BLaER1 treated with 17β-estradiol and CSF1 and Interleukin-3, amounts not matched to agents 10 nM and 100 nM (cell line): ENCODE measurements around the gene CFP.

Experiments used
- H3K27ac ChIP-seq, 11 experiments: shearing (Covaris generic); formaldehyde crosslinking; 2 replicates each; pipeline ENCODE4 v1.8.1; 2022
- H3K27me3 ChIP-seq, 11 experiments: shearing (Covaris generic); formaldehyde crosslinking; 2 replicates each; pipeline ENCODE4 v1.8.1; 2022
- H3K36me3 ChIP-seq, 11 experiments: shearing (Covaris generic); formaldehyde crosslinking; 2 replicates each; pipeline ENCODE4 v1.8.1; 2022
- H3K4me1 ChIP-seq, 10 experiments: shearing (Covaris generic); formaldehyde crosslinking; 2 replicates each; pipeline ENCODE4 v1.8.1; 2022
- H3K4me2 ChIP-seq, 11 experiments: shearing (Covaris generic); formaldehyde crosslinking; 2 replicates each; pipeline ENCODE4 v1.8.1; 2022
- H3K4me3 ChIP-seq, 10 experiments: shearing (Covaris generic); formaldehyde crosslinking; 2 replicates each; pipeline ENCODE4 v1.8.1; 2022
- H3K9ac ChIP-seq, 11 experiments: shearing (Covaris generic); formaldehyde crosslinking; 2 replicates each; pipeline ENCODE4 v1.8.1; 2022
- H3K9me3 ChIP-seq, 11 experiments: shearing (Covaris generic); formaldehyde crosslinking; replicated peaks in 1 of 11; 2 replicates each; pipeline ENCODE4 v1.8.1; 2022
- H4K20me1 ChIP-seq, 11 experiments: shearing (Covaris generic); formaldehyde crosslinking; 2 replicates each; pipeline ENCODE4 v1.8.1; 2022
- Cebpa-rat ChIP-seq, 11 experiments: shearing (Covaris generic); IDR thresholded peaks; 2 replicates each; pipeline ENCODE4 v1.8.1; 2022

CFP gene

DNA sequence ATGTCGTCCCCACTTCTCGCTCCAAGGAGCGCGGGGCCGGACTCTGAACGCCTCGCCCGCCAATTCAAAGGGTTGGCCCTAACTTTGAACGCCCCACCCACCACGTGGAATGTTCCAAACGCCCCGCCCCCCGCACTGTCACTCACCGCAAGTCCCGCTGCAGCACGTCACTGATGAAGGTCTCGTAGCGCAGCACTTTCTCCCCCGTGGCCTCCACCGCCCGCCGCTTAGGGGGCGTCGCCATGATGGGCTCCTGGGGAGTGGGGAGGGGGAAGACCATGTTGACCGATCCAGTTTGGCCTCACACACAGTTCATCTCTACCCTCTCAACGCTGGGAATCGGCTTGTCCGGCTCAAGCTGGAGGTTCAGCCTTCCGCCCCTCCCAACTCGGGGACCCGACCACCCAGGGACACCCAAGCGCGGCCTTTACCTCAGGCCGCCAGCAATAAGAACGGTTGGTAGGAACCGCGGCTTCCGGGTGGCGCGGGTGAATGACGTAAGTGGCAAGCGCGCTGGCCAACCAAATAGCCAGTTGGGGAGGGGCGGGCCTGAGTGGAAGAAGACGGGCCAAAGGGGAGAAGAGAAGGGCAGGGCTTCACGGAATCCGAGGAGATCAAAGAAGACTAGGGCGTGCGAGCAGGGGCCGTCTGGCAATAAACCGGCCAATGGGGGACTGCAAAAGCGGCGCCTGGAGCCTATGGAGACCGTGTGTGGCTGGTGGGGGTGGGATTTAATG lies 29.1 kb upstream of the CFP start, which contains the start of gene UXT:
Gene UXT (minus strand): TSS at position 497 of the 737 bp plus-strand sequence. CDS start 253 bp downstream, at position 244.
- no peak for TF ChIP-seq Cebpa-rat (IDR thresholded peaks at IDR 0.05)
- Histone ChIP-seq H3K9me3 (peaks cover 0 to 10% (median 0%) of the 10 kb centered on the region in 11 experiments; a peak in 1 of 22 replicates), H3K4me2 (peak within 1 kb of the TSS; percentile 43 to 68 (median 61)), H3K27me3 (peaks cover 34 to 85% (median 74%) of the 10 kb centered on the region in 11 experiments), H4K20me1 (peaks cover 0 to 20% (median 0%) of the 10 kb centered on the region in 11 experiments; a peak in 3 of 22 replicates), H3K27ac (peak within 1 kb of the TSS; percentile 89 to 96 (median 93)), H3K4me1 (peaks cover 4 to 46% (median 16%) of the 10 kb centered on the region in 10 experiments; a peak in 17 of 20 replicates), H3K36me3 (peaks cover 14 to 42% (median 35%) of the 10 kb centered on the region in 11 experiments), H3K4me3 (peak within 1 kb of the TSS; percentile 55 to 73 (median 66)), H3K9ac (peak within 1 kb of the TSS; percentile 85 to 93 (median 89))

DNA sequence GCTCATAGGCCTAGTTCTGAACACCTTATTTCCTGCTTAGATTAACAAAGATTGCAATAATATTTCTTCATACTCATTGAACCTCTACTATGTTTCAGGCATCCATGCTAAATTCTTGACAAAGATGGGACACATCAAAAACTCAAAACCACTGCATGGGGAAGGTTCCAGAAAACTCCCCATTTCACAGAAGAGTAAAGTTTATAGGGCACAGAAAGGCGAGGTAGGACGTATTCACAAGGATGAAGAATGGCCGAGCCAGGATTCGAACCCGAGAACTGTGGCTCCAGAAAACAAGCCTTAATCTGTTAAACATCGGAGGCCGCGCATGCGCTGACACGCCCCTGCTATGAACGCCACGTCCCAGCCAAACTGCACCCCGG lies 28.6 kb upstream of the CFP start:
- peak overlapping the region; percentile 85 to 93 (median 89); a peak in 21 of 22 replicates for H3K9ac ChIP-seq
- H3K27me3 ChIP-seq = peaks cover 37 to 85% (median 76%) of the 10 kb centered on the region in 11 experiments
- peaks cover 14 to 47% (median 41%) of the 10 kb centered on the region in 11 experiments for H3K36me3 ChIP-seq
- H3K27ac ChIP-seq = peak overlapping the region; percentile 36 to 96 (median 93); a peak in 21 of 22 replicates
- H3K9me3 ChIP-seq = peaks cover 0 to 10% (median 0%) of the 10 kb centered on the region in 11 experiments; a peak in 1 of 22 replicates
- peaks cover 4 to 46% (median 16%) of the 10 kb centered on the region in 10 experiments; a peak in 17 of 20 replicates for H3K4me1 ChIP-seq
- peak overlapping the region; percentile 55 to 73 (median 66) for H3K4me3 ChIP-seq
- H4K20me1 ChIP-seq = peaks cover 0 to 20% (median 0%) of the 10 kb centered on the region in 11 experiments; a peak in 4 of 22 replicates
- peak overlapping the region; percentile 43 to 68 (median 58) for H3K4me2 ChIP-seq
- no peak for TF ChIP-seq Cebpa-rat (IDR thresholded peaks at IDR 0.05)

DNA sequence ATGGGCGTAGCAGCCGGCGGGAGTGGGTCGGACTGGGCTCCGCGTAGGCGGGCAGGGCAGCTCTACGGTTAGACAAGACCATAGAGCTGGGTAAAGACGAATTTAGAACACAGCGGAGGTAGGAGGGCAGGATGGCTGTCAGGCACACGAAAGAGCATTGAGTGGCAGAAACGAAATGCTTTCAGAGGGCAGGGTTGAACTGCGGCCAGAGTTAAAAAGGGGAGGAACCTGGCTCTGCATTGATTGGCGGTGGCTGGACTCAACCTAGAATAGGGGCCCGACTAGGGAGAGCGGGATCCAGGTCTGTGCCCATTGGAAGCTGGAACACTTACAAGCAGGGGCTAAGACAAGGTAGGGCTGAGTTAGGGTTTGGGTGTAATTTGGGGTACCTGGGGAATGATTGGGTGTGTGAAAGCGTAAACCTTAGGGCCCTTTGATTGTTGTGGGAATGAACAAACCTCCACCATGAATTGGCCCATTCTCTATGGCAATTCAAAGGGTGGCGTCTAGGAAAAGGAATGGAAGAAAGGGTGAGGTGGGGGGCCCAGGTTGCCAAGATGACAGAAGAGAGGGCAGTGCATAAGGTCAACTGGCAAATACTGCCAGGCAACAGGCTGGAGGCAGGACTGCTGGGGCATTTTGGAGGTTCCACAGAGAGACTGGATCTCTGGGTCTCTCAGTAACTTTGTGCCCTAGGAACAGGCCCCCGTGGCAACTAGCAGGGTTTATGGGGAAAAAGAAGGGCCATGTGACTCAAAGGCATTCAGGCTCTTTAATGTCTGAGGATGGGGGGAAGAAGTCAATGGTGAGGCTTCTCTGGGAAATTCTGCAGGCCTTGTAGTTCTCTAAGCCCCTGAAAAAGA lies 21.5 kb upstream of the CFP start:
- peak overlapping the region; percentile 29 to 82 (median 57); a peak in 19 of 22 replicates for H3K9ac ChIP-seq
- H3K4me1 ChIP-seq = peaks cover 19 to 32% (median 27%) of the 10 kb centered on the region in 10 experiments
- H4K20me1 ChIP-seq = peaks cover 0 to 39% (median 0%) of the 10 kb centered on the region in 11 experiments; a peak in 11 of 22 replicates
- peaks cover 0 to 9% (median 0%) of the 10 kb centered on the region in 11 experiments; a peak in 2 of 22 replicates for H3K9me3 ChIP-seq
- H3K27ac ChIP-seq = peak overlapping the region in 9 of 11 experiments; percentile 8 to 59 (median 34); a peak in 16 of 22 replicates
- peak overlapping the region; percentile 37 to 73 (median 56); a peak in 19 of 20 replicates for H3K4me3 ChIP-seq
- H3K36me3 ChIP-seq = peaks cover 9 to 51% (median 39%) of the 10 kb centered on the region in 11 experiments; a peak in 20 of 22 replicates
- H3K27me3 ChIP-seq = peaks cover 57 to 87% (median 80%) of the 10 kb centered on the region in 11 experiments
- peak overlapping the region; percentile 46 to 79 (median 71) for H3K4me2 ChIP-seq
- no peak for TF ChIP-seq Cebpa-rat (IDR thresholded peaks at IDR 0.05)

- peaks cover 51 to 87% (median 80%) of the 10 kb centered on the region in 11 experiments for H3K27me3 ChIP-seq
- H3K9me3 ChIP-seq = peaks cover 0 to 9% (median 0%) of the 10 kb centered on the region in 11 experiments; a peak in 2 of 22 replicates
- TF ChIP-seq Cebpa-rat (IDR thresholded peaks at IDR 0.05) = no peak
- H3K27ac ChIP-seq = peak within 1 kb of the TSS; percentile 61 to 86 (median 82); a peak in 21 of 22 replicates
- peak within 1 kb of the TSS; percentile 79 to 87 (median 84) for H3K9ac ChIP-seq
- peak within 1 kb of the TSS; percentile 75 to 93 (median 84) for H3K4me2 ChIP-seq
- H3K4me1 ChIP-seq = peaks cover 22 to 33% (median 29%) of the 10 kb centered on the region in 10 experiments
- peaks cover 0 to 45% (median 8%) of the 10 kb centered on the region in 11 experiments; a peak in 16 of 22 replicates for H4K20me1 ChIP-seq
- peak within 1 kb of the TSS; percentile 68 to 79 (median 74) for H3K4me3 ChIP-seq
- H3K36me3 ChIP-seq = peaks cover 4 to 42% (median 30%) of the 10 kb centered on the region in 11 experiments; a peak in 19 of 22 replicates
Measured at GRCh38 chrX:47650164-47651042, 20.7 kb upstream of the CFP start, which contains the start of gene ELK1. Gene ELK1, minus strand, starts transcription at chrX:47650563. Its CDS starts 9,122 bp downstream, at chrX:47641441.

- Histone ChIP-seq H3K4me1 (peaks cover 28 to 35% (median 32%) of the 10 kb centered on the region in 10 experiments), H3K4me2 (peak overlapping the region; percentile 75 to 93 (median 84); a peak in 20 of 22 replicates), H3K4me3 (peak overlapping the region; percentile 68 to 79 (median 74)), H3K27ac (peak overlapping the region in 10 of 11 experiments; percentile 73 to 86 (median 82); a peak in 19 of 22 replicates), H3K27me3 (peaks cover 47 to 87% (median 80%) of the 10 kb centered on the region in 11 experiments), H4K20me1 (peaks cover 0 to 44% (median 15%) of the 10 kb centered on the region in 11 experiments; a peak in 16 of 22 replicates), H3K9ac (peak overlapping the region; percentile 79 to 87 (median 84); a peak in 21 of 22 replicates), H3K36me3 (peaks cover 4 to 36% (median 24%) of the 10 kb centered on the region in 11 experiments; a peak in 14 of 22 replicates), H3K9me3 (peaks cover 0 to 9% (median 0%) of the 10 kb centered on the region in 11 experiments; a peak in 2 of 22 replicates)
- TF ChIP-seq Cebpa-rat (IDR thresholded peaks at IDR 0.05) = no peak
Measured at GRCh38 chrX:47649781-47650163, 20.0 kb upstream of the CFP start.

DNA sequence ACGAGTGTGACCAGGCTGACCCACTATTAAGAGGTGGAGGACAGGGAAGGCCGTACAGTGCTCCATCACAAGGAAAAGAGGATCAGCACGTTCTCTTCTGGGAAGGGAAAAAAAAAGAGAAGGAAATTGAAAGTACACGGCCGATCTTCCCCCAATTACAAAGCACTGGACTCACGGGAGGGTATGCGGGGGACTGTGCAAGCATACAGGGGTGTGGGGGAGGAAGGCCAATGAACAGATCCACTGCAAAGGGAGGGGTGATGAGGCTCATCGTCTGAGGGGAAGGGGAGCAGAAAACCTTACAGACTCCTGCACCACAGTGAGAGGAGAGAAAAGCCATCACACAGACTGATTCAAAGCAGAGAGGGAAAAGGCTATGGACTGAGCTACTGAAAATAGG lies 19.5 kb upstream of the CFP start:
- Histone ChIP-seq H3K4me2 (peak overlapping the region; percentile 75 to 93 (median 84)), H3K4me1 (peaks cover 28 to 39% (median 35%) of the 10 kb centered on the region in 10 experiments), H3K4me3 (peak overlapping the region; percentile 68 to 79 (median 74)), H3K9me3 (peaks cover 0 to 9% (median 0%) of the 10 kb centered on the region in 11 experiments; a peak in 2 of 22 replicates), H3K36me3 (peaks cover 4 to 31% (median 22%) of the 10 kb centered on the region in 11 experiments; a peak in 13 of 22 replicates), H4K20me1 (peaks cover 4 to 49% (median 18%) of the 10 kb centered on the region in 11 experiments; a peak in 20 of 22 replicates), H3K27me3 (peaks cover 42 to 87% (median 80%) of the 10 kb centered on the region in 11 experiments), H3K9ac (peak overlapping the region; percentile 57 to 87 (median 82); a peak in 20 of 22 replicates), H3K27ac (peak overlapping the region in 9 of 11 experiments; percentile 36 to 81 (median 47); a peak in 14 of 22 replicates)
- no peak for TF ChIP-seq Cebpa-rat (IDR thresholded peaks at IDR 0.05)

GRCh38 chrX:47648376-47648775 lies 18.6 kb upstream of the CFP start:
- Histone ChIP-seq H3K4me2 (peak overlapping the region; percentile 75 to 93 (median 84)), H3K27ac (peak overlapping the region in 2 of 11 experiments; percentile 3 to 28; a peak in 3 of 22 replicates), H3K4me3 (peak overlapping the region in 8 of 10 experiments; percentile 70 to 79 (median 74); a peak in 12 of 20 replicates), H3K4me1 (peaks cover 28 to 47% (median 38%) of the 10 kb centered on the region in 10 experiments), H3K36me3 (peaks cover 4 to 26% (median 18%) of the 10 kb centered on the region in 11 experiments; a peak in 14 of 22 replicates), H3K27me3 (peaks cover 33 to 86% (median 72%) of the 10 kb centered on the region in 11 experiments), H3K9me3 (peaks cover 0 to 9% (median 0%) of the 10 kb centered on the region in 11 experiments; a peak in 2 of 22 replicates), H3K9ac (peak overlapping the region in 6 of 11 experiments; percentile 71 to 86 (median 82); a peak in 9 of 22 replicates), H4K20me1 (peaks cover 10 to 58% (median 27%) of the 10 kb centered on the region in 11 experiments; a peak in 20 of 22 replicates)
- no peak for TF ChIP-seq Cebpa-rat (IDR thresholded peaks at IDR 0.05)
